Stimulated activated CD4-positive, alpha-beta T cell treated with anti-CD3 and anti-CD28 coated beads, Interleukin-15, amount 100 ng/mL, for 24 hours (primary cell): Measurements from ENCODE around the gene ATP1B2.
"Not testable (repeated sequence)": the region's sequence is repeated elsewhere in the genome, so short reads cannot be mapped to it uniquely, and the experiment has no call there.

Experiments used
- DNase-seq: peaks from one replicate; pipeline ENCODE4 v3.0.0-alpha.2; 2020

Gene ATP1B2, protein sequence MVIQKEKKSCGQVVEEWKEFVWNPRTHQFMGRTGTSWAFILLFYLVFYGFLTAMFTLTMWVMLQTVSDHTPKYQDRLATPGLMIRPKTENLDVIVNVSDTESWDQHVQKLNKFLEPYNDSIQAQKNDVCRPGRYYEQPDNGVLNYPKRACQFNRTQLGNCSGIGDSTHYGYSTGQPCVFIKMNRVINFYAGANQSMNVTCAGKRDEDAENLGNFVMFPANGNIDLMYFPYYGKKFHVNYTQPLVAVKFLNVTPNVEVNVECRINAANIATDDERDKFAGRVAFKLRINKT

GRCh38 chr17:7650509-7651096 lies at the start of gene ATP1B2:
Gene ATP1B2, plus strand, starts transcription at chr17:7650926. Its CDS starts 593 bp downstream, at chr17:7651519.
- peak; percentile 84 for DNase-seq

DNA sequence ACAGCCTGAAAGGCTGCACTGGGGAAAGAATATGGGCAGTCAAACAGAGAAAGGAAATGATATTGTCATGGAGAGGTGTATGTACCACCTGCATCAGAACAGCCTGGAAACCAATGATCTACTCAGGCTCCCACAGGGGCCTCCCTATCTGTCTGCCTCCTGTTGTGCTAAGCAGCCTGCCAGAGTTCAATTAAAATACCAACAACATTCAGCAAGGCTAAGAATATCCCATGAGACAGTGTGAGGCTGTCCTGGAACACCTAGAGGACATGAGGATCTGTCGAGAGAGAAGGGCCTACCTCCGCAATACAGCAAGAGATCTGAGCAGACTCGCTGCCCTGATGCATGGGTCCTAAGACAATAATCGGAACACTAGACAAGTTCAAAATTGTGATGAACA lies 44.4 kb upstream of the ATP1B2 start:
- no peak for DNase-seq

- no peak for DNase-seq
Observed at GRCh38 chr17:7610641-7611040, 40.1 kb upstream of the ATP1B2 start.

DNA sequence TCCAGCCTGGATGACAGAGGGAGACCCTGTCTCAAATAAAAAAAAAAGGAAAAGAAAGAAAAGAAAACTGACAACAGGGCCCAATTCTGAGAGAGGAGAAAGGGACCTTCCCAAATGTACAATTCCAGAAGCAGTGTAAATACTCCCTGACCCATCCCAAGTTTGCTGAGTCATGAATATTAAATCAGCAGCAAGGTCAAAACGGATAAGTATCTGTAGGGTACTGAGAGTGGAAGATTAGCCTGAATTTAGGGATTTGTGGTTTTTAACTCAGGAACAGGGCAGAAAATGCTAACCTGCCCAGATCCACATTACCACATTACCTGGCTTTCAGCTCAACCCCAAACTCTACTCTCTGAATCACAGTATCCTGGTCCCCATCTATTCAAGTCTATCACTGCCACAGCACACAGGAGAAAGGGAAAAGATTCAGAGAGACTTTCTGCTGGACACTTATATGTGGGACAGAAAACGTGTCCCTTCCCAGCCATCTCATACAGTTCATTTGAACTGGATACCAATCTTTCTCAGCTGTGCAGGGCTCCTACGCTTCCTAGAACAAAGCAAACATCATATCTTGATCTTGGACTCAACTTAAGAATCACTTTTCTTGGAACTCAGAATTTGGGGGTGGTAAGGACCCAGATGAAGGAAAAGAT lies 39.0 kb upstream of the ATP1B2 start:
- DNase-seq, result no peak

DNA sequence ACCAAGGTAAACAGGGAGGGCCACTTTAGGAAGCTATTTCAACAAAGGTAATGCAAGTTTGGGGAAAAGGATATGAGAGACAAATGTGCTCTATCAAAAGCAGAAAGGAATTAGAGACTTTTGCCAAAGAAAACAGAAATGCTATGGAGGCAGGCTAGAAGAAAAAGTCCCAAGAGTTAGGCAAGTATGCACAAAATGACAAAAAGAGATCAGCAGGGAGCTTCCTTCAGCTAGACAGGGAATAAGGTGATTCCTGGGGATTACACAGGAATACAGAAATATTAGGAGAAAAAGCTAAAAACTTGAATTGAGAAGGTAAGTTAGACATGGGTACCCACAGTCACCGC lies 38.5 kb upstream of the ATP1B2 start:
- no peak for DNase-seq

GRCh38 chr17:7613769-7614424 lies 36.8 kb upstream of the ATP1B2 start:
- no peak for DNase-seq

DNA sequence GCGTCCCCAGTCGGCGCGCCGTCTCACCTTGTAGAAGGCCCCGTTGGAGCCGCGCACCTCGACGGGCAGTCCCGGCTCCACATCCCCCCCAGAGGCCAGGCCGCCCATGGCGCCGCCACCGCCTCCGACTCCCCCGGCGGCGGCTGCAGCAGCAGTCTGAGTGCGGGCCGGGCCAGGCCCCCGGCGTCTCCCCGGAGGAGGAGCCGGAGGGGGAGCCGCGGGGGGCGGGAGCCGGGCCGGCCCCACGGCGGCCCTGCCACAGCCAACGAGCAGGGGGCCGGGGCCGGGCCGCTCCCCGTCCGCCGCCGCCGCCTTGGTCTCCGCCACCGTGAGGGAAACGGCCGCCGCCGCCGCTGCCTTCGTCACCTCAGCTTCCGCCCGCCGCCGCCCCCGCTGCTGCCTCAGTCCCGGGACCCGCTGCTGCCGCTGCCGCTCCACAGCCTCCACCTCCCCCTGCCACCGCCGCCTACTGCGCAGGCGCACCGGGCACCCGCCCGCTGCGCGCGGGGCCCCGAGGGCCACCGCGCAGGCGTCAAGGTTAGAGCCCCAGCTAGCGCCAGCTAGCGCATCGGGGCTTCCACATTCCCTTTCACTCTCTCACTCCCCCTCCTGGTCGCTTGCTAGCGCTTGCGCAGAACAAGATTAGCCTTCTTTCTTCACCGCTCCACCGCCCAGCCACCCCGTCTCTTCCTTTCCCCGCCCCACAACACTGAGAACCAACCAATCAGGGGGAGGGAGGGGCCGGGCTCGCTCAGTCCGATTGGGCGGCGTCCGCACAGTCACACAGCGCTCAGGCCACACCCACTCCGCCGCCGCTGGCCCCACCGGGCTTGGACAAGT lies 36.1 kb upstream of the ATP1B2 start, which contains the start of gene FXR2:
Gene FXR2, minus strand, starts transcription at position 473 of the 840 bp plus-strand sequence. Its CDS starts 365 bp downstream, at position 108.
- peak; percentile 100 for DNase-seq

DNA sequence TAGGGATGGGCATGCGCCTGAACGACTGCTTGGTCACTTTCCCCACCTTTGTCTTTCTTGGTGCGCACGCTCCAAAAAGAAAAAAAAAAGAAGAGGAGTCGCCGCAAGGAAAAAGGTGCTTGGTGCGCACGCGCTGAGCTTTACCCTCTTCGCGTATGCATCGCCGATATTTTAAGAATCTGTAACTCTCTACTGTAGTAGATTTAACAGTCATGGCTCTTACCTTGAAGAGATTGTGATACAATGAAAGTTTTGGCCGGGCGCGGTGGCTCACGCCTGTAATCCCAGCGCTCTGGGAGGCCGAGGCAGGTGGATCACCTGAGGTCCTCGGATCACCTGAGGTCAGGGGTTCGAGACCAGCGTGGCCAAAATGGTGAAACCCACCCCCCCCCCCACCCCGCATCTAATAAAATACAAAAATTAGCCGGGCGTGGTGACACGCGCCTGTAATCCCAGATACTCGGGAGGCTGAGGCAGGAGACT lies 35.4 kb upstream of the ATP1B2 start:
- DNase-seq, result no peak

DNA sequence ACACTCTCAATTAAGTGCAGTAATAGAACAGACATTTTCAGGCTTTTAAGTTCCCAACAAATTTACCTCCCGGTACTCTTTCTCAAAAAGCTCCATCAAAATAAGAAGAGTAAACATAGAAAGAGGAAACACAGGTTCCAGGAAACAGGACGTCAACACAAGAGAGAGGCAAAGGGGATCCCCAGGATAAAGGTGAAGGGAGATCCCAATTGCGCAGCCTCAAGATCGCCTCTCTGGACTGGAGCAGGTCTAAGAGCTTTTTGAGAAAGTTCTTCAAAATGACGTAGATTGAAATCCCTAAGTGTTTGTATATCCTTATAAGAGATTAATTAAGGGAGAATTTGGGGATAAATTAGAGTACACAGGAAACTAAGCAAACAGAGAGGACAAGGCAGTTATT lies 32.1 kb upstream of the ATP1B2 start:
- no peak for DNase-seq

- no peak for DNase-seq
Observed at GRCh38 chr17:7620835-7621234, 29.9 kb upstream of the ATP1B2 start.

- DNase-seq, result no peak
Observed at GRCh38 chr17:7623661-7624060, 27.1 kb upstream of the ATP1B2 start.

DNA sequence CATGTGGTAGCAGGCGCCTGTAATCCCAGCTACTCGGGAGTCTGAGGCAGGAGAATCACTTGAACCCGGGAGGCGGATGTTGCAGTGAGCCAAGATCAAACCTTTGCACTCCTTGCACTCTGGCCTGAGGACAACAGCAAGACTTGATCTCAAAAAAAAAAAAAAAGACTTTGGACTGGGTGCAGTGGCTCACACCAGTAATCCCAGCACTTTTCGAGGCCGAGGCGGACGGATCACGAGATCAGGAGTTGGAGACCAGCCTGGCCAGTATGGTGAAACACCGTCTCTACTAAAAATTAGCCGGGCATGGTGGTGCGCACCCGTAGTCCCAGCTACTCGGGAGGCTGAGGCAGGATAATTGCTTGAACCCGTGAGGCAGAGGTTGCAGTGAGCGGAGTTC lies 25.0 kb upstream of the ATP1B2 start:
- DNase-seq, result not testable (repeated sequence)

DNA sequence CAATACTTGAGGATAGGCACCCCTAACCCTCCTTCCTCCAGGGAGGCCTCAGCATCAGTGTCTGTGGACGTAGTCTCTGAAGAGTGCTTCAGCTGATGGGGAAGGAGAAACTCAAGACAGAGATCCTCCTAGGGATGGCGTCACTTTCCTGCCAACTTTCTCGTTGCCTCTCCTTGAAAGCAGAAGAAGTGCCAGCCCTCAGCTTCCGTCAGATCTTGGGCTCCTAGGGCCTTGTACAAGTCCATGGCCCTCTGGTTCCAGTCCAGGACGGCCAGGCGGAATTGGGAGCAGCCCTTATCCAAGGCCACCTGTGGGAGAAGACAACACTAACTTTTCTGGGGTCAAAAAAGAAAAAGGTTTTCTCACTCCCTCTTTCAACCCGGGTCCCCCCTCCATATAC lies 24.4 kb upstream of the ATP1B2 start:
- DNase-seq, result no peak

GRCh38 chr17:7626956-7627249 lies 23.8 kb upstream of the ATP1B2 start:
- no peak for DNase-seq

DNA sequence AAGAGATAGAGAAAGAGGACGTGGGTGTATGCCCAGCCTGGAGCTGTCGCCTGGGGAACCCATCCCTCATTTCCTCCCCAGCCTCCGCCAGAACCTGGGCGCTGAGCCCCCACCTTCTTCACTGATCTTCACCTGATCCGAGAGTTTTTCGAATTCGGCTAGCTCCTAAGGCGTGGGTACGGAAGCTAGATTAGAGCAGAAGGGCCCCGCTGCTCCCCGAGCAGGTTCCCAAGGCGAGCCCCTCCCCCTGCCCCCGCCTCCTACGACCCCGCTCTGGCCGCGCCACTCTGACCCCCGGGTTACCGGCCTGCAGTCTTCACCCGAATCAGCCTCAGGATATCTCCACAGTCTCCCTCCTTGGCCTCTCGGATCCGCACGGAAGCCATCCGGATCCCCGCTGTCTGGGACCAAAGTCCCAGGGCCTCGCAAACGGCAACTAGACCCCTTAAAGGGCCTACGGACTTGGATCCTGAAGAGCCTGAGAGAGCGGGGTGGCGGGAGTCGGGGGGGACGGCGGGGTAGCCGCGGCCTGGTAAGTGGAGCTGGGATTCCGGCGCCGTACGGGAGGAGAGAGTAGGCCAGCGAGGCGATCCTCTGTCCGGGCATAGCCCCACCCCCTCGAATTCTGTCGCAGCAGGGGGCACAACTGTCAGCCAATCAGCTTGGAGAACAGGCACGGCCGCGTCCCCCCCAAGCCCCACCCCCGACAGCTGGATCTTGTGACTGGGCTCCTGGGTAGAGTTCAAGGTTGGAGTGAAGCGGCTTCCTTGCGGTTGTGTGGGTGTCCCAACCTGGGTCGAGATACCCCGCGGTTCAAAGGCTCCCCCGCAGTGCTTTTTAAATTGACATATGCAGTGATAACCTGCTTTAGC lies 23.2 kb upstream of the ATP1B2 start, which contains the start of gene SAT2:
Gene SAT2, minus strand, starts transcription at position 572 of the 872 bp plus-strand sequence. Its CDS starts 186 bp downstream, at position 386.
- DNase-seq, result peak; percentile 92

DNA sequence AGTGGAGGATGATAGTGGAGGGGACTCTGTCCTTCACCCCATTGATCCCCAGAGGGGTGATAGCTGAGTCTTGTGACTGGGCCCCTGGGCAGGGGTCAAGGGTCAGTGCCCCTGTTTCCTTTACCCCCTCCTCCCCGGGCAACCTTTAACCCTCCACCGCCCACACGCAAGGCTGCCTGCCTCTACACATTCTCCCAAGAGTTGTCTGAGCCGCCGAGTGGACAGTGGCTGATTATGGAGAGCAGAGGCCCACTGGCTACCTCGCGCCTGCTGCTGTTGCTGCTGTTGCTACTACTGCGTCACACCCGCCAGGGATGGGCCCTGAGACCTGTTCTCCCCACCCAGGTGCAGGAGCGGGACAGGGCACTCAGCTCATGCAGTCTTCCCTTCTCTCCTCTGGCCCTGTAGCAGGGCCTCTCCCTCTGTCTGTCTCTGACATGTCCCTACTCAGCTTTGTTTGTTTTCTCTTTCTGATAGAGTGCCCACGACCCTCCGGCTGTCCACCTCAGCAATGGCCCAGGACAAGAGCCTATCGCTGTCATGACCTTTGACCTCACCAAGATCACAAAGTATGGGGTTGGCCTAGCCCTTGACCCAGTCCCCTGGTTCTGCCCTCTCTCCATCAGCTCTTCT lies 20.7 kb upstream of the ATP1B2 start, which contains the start of gene SHBG:
Gene SHBG, plus strand, starts transcription at position 197 of the 633 bp plus-strand sequence. Its CDS starts 38 bp downstream, at position 235.
- DNase-seq, result no peak

DNA sequence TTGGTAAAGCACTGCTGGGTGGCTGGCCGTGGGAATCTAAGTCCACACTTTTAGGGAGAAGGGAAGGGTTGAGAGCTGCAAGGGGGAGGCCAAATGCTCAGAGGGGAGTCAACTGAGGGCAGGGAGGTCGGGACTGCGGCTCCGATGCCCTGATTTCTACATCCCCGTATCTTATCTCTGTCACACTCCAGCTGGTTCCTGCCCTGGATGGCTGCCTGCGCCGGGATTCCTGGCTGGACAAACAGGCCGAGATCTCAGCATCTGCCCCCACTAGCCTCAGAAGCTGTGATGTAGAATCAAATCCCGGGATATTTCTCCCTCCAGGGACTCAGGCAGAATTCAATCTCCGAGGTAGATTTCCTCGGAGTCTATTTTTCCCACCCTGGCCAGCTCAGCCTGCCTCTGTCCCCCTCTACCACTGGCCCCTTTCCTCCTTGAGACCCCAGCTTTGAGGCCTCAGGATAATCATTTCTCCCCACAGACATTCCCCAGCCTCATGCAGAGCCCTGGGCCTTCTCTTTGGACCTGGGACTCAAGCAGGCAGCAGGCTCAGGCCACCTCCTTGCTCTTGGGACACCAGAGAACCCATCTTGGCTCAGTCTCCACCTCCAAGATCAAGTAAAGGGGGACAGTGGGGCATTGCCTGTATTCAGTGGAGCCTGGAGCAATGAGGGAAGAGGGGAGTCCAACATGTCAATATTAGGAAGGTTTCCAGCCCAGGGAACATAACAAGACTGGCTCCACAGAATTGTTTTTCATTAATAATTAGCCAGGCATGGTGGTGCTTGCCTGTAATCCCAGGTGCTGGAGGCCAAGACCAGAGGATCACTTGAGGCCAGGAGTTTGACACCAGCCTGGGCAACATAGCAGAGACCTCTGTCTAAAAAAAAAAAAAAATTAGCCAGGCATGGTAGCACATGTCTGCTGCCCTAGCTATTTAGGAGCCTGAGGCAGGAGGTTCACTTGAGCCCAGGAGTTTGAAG lies 19.0 kb upstream of the ATP1B2 start:
- DNase-seq, result no peak

DNA sequence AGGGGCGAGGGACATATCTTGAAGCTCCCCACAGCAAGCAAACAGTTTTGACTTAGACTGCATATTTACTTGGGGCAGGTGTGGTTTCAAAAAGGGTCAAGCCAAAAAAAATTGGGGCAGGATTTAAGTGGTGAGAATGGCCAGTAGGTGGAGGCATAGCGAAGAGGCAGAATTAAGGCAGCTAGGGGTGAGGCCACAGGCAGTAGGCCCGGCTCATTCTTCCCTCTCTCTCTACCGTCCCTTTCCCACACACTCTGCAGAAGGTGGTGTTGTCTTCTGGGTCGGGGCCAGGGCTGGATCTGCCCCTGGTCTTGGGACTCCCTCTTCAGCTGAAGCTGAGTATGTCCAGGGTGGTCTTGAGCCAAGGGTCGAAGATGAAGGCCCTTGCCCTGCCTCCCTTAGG lies 18.2 kb upstream of the ATP1B2 start:
- peak; percentile 32 for DNase-seq

DNA sequence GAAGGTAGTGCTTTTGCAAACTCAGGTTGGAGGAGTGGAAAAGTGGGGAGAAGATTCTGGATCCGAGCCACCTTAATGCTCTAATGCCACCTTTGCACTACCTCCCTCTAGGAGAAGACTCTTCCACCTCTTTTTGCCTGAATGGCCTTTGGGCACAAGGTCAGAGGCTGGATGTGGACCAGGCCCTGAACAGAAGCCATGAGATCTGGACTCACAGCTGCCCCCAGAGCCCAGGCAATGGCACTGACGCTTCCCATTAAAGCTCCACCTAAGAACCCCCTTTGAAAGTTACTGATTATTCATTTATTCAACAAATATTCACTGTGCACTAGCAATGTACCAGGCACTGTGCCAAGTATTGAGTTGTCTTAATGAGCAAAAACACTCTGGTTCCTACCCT lies 17.6 kb upstream of the ATP1B2 start:
- DNase-seq, result no peak

GRCh38 chr17:7634384-7634783 lies 16.3 kb upstream of the ATP1B2 start:
- DNase-seq, result peak; percentile 37
